Measurements from ENCODE around the gene RBM15B.

- no peak for TF ChIP-seq CTCF (IDR thresholded peaks at IDR 0.05)
- no peak for TF ChIP-seq POLR2A (IDR thresholded peaks at IDR 0.05)
Observed at GRCh38 chr3:51343918-51344687, 47.0 kb upstream of the RBM15B start.

Measured in testis (tissue), 2 donors.